Stimulated activated CD8-positive, alpha-beta memory T cell treated with anti-CD3 and anti-CD28 coated beads, Interleukin-7, amount 100 ng/mL, for 48 hours (primary cell): ENCODE measurements around the gene RNF212B.
"Not testable (repeated sequence)": the region's sequence is repeated elsewhere in the genome, so short reads cannot be mapped to it uniquely, and the experiment has no call there.

Source experiments
- DNase-seq, 2 donors: peaks; one replicate each; pipeline ENCODE4 v3.0.0-alpha.2; 2020; ENCODE audit warnings: low read depth in 1 of 2; ENCODE audit errors: extremely low read depth in 1 of 2

Gene RNF212B

DNA sequence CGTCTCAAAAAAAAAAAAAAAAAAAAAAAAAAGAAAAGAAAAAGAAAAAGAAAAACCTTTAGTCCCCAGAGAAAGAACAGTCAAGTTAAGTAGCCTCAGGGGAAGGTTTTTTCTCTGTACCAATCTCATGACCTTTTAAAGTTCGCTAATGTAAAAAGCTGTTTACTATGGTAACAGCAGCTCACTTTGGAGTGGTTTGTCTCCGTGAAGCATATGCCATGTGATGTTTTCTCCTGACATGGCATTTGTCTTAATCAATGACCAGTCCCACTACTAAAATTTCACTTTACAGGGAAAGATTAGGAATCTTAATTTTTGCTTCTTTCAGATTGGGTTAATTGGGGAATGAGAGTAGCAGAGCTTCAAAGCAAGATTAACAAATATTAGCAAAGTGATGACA, 4.3 kb downstream of the RNF212B start:
- DNase-seq: no peak

DNA sequence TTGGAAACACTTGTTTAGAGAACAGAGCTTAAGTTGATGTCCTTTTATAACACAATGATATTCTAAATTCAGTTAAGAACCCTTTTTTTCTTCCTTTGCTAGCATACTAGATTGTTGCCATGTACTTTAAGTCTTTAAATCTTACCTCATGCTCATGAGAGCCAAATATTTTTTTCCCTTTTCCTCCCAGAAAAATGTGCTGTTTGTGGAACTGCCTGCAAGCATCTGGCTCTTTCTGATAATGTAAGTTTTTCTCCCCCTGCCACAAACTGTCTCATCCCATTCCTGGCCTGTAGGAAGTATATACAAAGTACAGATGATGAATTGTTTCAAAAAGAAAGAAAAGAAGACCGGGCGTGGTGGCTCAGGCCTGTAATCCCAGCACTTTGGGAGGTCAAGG, 5.3 kb downstream of the RNF212B start:
- no peak for DNase-seq

DNA sequence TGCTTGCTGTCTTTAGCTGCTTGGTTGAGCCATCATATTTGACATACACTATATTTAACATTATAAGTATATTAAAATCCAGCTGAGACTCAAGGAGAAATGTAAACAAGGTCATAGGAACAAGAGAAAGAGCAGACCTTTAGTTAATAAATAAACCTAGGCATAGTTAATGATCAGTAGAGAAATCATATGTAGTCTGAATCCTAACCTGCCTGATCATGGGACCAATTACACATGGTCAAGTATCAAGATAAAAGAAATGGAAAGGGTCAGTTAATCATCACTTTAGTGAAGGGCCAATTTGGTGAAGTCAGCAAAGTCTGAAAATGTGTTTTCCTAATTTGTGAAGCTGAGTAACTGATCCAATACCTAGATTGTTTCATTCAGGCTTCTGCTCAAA, 7.5 kb downstream of the RNF212B start:
- DNase-seq: no peak

DNA sequence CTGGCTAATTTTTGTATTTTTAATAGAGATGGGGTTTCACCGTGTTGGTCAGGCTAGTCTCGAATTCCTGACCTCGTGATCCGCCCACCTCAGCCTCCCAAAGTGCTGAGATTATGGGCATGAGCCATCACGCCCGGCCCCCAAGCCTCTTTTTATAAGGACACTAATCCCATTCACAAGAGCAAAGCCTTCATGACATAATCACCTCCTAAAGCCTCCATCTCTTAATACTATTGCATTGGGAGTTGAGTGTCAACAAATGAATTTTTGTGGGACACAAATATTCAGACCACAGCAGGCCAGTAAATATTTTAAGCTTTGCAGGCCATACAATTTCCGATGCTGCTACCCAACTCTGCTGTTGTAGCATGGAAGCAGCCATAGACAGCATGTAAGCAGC, 10.9 kb downstream of the RNF212B start:
- DNase-seq: no peak

DNA sequence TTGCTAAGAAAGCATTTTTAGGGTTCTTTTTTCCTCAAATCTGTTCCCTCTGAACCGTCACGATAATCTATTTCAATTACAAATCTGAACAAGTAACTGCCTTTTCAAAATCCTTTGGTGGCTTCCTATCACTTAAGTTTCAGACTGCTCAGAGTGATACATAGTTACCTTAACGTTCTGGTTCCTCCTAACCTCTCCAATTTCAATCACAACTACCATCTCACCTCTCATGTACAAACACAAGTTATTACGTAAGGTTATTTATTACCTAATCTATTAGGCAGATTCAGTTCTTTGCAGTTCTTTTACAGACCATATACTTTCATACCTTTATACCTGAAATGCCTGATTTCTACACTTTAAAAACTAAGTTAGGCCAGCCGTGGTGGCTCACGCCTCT, 12.1 kb downstream of the RNF212B start:
- no peak for DNase-seq

DNA sequence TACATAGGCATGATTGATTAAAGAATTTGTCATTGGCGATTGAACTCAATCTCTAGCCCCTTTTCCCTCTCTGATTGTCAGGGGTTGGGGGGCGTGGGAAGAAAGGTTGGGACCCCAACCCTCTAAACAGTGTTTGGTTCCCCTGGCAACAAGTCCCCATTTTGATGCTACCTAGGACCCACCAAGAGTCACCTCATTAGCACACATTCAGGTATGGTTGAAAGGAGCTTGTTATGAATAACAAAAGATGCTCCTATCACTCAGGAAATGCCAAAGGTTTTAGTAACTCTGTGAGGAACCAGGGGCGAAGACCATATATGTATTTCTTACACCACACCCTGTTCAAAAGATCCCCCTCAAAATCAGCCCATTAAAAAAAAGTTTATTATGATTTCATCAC, 14.3 kb downstream of the RNF212B start:
- DNase-seq: no peak

DNA sequence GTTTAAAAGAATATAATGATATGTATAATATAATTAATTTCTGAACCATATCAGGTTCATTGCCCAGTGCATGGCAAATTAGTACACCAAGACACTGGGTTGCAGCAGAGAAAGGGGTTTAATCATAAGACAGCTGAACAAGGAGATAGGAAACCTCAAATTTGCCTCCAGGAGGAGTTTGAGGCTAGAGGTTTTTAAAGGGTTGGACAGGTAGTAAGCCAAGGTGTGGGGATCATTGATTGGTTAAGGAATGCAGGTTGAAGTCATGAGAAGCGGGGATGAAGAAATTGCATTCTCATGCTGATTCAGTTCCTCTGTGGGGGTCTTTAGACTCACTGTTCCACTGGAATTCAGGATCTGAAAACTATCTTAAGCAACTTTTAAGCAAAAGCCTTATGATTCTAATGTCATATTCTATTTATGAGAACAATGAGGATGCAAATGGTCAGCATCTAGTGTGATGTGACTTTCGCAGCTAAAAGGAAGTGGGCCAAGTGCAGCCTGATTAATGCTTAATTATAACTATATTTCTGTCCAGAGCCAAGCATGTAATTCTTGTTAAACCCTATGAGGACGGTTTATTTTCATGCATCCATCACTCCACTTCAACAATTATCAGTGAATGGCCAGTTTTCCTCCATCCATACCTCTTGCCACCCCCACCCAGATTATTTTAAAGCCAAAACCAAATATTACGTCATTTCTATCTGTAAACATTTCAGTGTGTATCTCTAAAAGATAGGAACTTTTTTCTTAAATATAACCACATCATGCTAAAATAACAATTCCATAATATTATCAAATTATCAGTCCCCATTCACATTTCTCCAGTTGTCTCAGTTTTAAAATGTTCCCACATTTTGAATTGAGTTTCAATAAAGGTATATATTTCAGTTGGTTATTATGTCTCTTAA, 14.9 kb downstream of the RNF212B start:
- DNase-seq: no peak

DNA sequence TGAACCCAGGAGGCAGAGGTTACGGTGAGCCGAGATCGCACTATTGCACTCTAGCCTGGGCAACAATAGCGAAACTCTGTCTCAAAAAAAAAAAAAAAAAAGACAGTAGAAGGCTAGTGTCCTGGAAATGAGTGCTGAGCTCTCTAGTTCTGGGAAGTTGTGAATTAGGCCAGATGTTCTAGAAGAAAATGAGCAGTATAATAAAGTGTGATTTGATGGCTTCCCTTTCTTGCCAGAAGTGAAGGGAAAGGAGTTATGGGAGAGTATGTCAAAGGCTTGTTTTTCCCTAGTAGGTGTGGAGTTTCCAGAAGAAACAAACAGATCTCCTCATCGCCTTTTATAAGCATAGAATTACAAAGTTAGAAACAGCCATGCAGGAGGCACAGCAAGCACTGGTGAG, 20.5 kb downstream of the RNF212B start:
- no peak for DNase-seq

DNA sequence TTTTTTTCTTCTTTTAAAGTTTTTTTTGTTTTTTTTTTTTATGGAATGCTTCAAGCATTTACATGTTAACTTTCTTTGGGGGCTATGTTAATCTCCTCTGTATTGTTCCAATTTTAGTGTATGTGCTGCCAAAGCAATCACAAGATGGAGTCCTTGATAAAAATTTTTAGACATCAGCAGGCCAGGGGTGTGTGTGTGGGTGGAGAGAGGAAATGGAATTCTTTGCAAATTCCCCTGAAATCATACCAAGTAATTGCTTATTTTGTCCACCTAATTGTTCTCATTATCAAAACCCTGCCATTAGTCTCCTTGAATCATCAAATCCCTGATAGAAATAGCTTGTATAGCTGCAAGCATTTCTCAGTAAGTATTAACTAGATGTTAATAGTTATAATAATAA, 21.7 kb downstream of the RNF212B start:
- DNase-seq: no peak

DNA sequence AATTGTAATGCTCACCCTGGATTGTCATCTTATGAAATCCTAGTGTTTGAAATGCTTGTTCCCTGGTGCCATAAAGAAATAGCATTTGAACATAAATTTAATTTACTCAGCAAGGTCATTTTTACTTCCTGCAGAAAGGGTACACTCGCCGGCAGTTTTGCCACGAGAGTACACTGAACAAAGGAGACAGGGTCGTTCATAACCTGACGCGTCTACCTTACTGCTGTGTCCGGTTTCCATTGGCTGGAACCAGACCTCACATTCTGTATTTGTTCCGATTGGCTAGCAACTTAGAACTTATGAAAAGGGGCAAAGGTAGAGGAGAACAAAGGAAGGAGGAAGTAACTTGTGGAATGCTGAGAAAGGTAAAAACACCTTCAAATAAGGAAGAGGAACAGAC, 23.1 kb downstream of the RNF212B start:
- DNase-seq: not testable (repeated sequence)

DNA sequence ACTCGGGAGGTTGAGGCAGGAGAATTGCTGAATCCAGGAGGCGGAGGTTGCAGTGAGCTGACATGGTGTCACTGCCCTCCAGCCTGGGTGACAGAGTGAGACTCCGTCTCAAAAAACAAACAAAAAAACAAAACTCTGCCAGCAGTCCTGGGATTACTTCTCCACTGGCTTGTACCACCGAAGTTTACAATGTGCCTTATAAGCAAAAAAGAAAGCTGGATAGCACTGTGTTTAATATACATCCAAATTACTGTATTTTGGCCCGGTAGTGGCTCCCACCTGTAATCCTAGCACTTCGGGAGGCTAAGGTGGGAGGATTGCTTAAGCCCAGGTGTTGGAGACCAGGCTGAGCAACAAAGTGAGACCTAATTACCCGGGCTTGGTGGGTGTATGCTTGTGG, 31.5 kb downstream of the RNF212B start:
- no peak for DNase-seq

DNA sequence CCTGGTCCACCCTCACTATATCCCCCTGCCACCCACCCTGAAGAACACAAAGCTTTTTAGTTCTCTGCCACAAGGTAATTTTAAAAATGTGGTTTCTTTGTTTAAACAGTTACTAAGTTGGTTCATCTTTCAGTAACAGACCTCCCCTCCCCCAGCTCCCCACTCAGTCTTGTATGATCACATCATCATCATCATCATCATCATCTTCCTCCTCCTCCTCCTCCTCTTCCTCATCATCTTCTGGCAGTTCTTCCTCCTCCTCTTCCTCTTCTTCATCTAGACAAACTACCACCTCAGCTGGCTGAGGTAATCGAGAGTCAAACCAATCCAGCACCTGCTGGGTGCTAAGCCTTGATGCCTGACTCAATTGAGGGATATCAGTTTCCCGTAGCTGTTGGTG, 37.7 kb downstream of the RNF212B start:
- no peak for DNase-seq

DNA sequence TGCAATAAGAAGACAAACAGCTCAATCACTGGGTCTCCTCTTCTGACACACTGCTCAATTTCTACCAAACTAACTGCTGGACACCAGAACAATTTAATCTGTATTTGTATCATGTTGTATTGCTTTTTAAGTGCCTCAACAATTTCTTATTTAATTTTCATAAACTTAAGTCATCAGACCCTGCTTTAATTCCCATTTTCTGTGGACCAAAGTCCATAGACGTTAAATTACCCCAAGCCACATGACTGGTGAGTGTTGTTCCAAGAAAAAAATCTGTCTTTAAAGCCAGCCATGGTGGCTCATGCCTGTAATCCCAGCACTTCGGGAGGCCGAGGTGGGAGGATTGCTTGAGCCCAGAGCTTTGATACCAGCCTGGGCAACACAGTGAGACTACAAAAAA, 39.5 kb downstream of the RNF212B start:
- no peak for DNase-seq

DNA sequence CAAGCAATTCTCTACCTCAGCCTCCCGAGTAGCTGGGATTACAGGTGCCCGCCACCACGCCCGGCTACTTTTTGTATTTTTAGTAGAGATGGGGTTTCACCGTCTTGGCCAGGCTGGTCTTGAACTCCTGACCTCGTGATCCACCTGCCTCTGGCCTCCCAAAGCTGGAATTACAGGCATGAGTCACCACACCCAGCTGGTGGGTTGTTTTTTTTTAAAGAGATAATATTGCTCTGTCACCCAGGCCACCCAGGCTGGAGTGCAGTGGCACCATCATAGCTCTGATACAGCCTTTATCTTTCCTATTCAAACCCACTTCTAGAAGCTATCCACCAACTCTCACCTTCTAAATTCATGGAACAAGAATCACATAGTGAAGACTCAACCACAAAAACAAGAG, 40.2 kb downstream of the RNF212B start:
- DNase-seq: not testable (repeated sequence)

DNA sequence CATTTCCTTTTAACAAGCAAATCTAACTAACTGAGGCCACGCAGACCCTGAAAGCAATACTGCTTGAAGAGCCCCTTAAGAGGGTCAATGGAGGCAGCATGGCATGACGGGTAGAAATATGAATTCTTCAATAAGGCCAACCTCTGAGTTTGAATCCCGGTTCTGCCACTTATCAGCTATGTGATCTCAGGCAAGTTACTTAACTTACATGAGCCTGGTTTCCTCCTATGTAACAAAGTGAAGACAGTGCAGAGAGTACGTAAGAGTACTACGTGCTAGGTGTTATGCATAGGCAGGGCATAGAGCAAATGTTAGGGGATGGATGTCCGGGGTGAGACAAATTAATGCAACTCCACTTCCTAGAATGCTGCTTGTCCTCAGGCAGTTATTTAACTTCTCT, 43.5 kb downstream of the RNF212B start:
- no peak for DNase-seq

DNA sequence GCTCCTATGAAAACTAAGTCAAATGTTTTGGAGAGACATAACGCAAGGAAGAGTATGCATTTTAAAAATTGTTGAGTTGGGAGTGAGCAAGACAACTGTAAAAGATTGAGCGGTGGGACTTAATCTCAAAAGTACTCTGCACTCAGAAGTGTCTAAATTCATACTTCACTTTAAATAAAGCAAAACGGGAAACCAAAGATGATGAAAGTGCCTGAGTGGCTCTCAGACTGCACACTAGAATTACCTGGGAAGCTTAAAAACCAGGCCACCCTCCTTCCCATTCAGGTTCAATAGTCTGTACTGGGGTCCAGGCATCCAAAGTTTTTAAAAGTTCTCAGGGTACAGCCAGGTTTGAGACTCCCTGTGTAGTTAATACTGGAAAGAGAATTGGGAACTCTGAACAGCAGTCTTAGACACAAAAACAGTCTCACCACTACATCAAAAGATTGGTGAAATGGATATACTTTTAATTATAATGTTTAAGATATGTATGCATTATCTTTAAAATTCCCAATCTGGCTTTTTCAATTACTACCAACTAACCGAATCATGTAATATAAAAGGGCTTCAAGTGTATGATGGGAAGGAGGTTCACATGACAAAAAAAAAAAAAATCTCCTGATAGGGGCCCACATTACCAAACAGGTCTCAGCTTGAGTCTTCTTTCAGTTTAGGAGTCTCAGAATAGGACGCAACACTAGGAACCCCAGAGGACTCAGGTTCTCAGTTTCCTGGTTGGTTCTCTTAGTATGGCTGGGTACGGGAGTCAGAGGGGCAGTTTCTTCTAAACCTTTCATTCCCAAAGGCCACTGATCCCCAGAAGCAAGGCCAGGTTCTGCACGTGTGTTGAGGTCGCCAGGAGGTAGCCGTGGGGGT, 47.2 kb downstream of the RNF212B start:
- DNase-seq: no peak

DNA sequence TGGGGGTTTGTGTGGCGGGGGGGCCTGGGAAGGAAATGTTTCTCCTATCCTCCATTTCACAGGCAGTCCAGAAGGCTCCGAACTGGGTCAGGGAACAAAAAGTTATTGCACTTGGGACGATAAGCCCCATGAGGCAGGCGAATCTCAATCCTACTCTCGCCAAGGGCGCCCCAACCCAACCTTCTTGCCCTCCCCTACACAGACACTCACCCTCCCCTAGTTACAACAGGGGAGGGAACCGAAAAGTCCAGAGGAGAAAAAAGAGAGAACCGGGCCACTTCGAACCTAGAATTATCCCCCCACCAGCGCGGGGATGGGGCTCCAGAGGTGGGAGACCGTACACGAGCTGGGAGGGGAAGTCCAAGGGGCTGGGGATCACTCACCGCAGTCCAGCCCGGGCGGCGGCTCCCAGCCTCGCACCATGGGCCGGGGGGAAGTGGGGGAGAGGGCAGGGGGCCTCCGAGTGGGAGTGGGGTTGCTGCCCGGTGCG, 47.8 kb downstream of the RNF212B start:
- no peak for DNase-seq

DNA sequence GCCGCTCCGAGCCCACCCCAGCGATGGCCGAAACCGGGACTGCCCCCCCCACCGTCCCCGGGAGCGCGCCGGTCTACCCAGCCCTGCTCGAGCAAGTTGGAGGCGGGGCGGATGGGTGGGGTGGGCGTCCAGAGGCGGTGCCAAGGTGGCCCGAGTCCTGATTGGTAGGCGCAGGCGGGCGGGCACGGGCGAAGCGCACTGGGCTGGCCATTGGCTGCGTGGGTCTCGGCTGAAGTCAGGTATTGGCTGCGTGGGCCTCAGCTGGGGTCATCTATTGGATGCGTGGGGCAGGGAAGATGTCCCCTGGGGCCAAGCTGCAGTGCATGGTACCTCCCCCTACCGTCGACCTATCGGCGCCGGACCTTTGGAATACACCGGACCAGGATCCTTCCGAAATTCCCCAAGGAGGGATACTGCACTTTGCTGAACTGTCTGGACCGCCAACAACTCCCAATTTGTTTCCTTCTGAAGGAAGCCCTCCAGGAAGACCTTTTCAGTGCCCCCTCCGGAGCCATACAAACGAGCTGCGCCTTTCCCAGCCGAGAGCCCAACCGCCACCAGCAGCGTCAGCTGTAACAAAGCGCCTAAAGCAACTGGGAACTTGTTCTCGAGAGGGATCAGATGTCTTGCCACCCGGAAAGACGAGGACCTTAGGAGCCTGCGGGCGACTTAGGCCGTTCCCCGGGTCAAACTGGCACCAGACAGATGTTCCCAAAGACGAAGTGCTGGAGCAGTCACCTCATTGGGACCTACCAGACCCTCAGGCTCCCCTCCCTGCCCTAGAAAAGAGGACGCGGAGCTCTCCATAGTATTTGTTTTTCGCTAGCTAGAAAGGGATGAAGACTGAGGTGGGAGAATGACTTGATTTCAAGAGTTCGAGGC, 48.5 kb downstream of the RNF212B start, which contains the start of gene HOMEZ:
Gene HOMEZ, minus strand, starts transcription at position 113 of the 882 bp plus-strand sequence. CDS start 180 bp downstream, outside the sequence.
- DNase-seq: peak; percentile 97 to 98

DNA sequence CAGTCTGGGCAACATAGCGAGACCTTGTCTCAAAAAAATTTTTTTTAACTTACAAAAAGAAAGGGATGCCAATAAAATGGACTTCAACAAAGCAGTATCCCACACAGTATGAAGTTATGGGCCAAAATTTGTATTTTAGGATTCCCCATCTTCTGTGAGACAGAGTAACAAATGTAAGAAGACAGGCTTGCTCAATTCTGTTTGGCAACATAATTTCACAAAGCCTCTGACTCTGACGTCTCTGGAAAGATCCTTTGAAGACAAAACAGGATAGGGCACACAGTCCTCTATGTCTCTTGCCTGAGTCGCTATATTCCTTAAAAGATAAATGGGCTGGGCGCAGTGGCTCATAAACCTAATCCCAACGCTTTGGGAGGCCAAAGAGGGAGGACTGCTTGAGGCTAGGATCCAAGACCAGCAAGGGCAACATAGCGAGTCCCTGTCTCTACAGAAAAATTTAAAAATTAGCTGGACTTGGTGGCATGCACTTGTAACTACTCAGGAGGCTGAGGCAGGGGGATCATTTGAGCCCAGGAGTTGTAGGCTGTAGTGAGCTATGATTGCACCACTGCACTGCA, 49.3 kb downstream of the RNF212B start:
- DNase-seq: no peak
